ENCODE results near the gene BANK1. TPM values are rescaled to one million over a fixed set of nuclear protein-coding genes. Genes with fewer than 3 reads are reported as not detected.
A peak's percentile ranks its signal among the peaks of the same experiment; 100 is the strongest.

Gene BANK1
- total RNA-seq, 2 donors from 2014 or later: 1.6 to 2.4 TPM

GRCh38 chr4:101989551-101989950, 199.0 kb downstream of the BANK1 start:
- intact Hi-C loops (cut with DNase I): no loop called here
- DNase-seq: no peak
- ATAC-seq: no peak

GRCh38 chr4:101992446-101992845, 201.9 kb downstream of the BANK1 start:
- no peak for DNase-seq
- no peak for ATAC-seq
- intact Hi-C loops (cut with DNase I): no loop called here

DNA sequence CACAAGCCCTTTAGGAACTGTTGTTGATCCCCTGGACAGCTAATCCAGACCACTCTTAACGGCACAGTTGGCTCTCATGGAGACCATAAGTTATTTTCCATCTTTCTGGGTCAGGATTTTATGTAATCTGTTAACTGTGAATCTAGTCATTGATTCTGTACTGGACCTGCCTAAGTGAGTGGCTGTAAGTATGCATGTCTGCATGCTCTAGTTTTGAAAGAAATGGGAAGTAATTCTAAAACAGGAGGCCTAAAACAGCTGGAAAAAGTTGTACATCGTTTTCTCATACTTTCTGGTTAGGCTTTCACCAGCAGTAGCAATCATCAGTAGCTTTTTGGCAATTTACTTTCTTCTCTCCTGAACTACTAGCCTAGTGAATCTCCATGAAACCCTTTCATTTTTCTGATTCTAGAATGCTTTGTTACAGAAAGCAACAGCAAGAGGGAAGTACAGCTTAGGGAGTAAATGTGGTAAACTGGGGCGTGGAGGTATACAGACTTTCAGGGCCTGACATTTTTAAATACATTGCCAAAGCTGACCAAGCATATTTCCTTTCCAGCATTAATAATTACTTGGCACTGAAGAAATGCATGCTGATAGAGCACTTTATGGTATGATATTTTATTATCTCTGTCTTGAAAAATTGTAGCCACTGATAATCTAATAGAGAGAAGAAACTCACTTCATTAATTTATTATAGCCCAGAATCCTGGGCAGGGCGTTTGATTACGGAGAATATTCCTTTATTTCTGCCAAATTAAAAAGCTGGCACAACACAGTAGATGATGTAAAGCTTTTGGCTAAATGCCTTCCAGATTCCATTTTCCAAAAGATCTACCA, 202.7 kb downstream of the BANK1 start:
- ATAC-seq: peak; percentile 19 to 76
- intact Hi-C loops (cut with DNase I): no loop called here

GRCh38 chr4:101993842-101994775, 203.6 kb downstream of the BANK1 start:
- ATAC-seq: peak; percentile 61 to 89

More for the DNA sequence above, 202.7 kb downstream of the BANK1 start:
- DNase-seq: no peak

GRCh38 chr4:102007959-102008425, 217.5 kb downstream of the BANK1 start:
- no peak for ATAC-seq
- no peak for DNase-seq
- intact Hi-C loops (cut with DNase I): no loop called here

More at GRCh38 chr4:101993842-101994775, 203.6 kb downstream of the BANK1 start:
- DNase-seq: no peak
- intact Hi-C loops (cut with DNase I): no loop called here

DNA sequence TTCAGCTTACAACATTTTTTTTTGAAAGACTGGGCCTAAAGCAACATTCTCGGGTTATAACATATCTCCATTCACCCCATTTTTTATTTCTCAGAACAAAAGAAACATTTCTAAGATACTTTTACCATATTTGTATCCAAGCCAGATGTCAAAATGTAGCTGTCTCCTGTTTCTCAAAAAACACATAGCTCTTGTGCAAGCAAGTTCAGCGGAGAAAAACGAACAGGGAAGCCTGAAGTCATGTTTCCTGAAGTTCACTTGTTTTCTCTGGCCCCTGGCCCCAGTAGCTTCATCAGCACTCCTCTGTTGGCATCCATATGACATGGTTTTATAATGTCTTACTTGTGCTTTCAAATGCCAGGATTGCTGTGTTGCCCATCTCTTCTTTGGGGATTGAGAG, 218.2 kb downstream of the BANK1 start:
- ATAC-seq (no peak), DNase-seq (no peak)
- intact Hi-C loops (cut with DNase I): no loop called here

- ATAC-seq (no peak), DNase-seq (no peak)
- intact Hi-C loops (cut with DNase I): no loop called here
Observed at GRCh38 chr4:102022343-102022742, 231.8 kb downstream of the BANK1 start.

DNA sequence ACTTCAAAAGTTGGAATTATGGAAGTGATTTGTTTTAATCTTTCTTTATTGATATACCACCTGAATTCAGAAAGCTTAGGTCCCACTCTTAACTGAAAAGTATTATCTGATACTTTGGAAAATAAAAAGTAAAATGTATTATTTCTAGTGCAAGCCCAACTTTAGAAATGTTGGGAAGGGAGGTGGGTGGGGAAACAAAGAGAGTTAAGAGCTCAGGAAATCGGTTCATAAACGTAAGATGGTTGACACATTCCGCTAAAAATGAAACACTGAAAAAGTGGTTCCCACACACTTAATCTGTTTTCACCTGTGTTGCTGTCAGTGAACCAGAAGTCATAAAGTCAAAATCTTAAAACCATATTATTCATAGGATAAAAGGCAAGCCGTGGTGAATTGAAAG, 237.4 kb downstream of the BANK1 start:
- no peak for ATAC-seq
- intact Hi-C loops (cut with DNase I): no loop called here
- no peak for DNase-seq

DNA sequence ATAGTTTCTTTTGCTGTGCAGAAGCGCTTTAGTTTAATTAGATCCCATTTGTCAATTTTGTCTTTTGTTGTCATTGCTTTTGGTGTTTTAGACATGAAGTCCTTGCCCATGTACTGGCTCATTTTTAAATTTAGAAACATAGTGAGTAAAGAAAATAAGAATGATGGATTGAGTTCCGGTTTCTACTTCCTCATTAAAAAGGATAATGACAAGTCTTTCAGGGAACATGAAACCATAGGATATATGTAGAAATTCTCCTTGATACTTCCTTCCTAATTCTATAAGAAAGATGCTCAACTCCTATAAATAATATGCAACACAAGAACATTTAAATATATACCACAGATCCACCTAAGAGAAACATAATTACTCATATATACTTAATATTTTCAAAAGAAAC, 240.9 kb downstream of the BANK1 start:
- DNase-seq: no peak
- ATAC-seq: no peak
- intact Hi-C loops (cut with DNase I): no loop called here

DNA sequence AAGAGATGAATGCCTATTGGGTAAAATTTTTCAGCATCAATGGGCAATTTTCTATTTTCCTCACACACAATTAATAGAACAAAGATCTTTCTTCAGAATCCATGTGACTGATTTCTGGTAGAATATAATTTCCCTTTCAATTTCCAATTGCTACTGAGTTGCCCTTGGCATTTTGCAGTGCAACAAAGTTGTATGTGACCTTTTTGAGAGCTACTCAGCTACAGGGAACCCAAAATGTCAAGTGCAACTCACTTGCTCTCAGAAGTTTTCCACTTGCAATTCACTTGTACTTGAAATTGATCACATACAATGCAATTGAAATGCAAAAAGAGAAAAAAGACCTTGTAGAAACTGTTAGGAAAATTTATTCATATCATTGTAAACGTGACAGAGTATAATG, 245.5 kb downstream of the BANK1 start:
- intact Hi-C loops (cut with DNase I): no loop called here

GRCh38 chr4:102036619-102037376, 246.3 kb downstream of the BANK1 start:
- no peak for ATAC-seq
- no peak for DNase-seq

More for the DNA sequence above, 245.5 kb downstream of the BANK1 start:
- ATAC-seq (no peak), DNase-seq (no peak)

GRCh38 chr4:102037566-102037965, 247.0 kb downstream of the BANK1 start:
- DNase-seq (no peak), ATAC-seq (peak in 1 of 2 donors; percentile 44)
- intact Hi-C loops (cut with DNase I): no loop called here

More at GRCh38 chr4:102036619-102037376, 246.3 kb downstream of the BANK1 start:
- intact Hi-C loops (cut with DNase I): no loop called here

GRCh38 chr4:102042871-102043802, 252.6 kb downstream of the BANK1 start:
- ATAC-seq (no peak), DNase-seq (no peak)
- intact Hi-C loops (cut with DNase I): no loop called here

DNA sequence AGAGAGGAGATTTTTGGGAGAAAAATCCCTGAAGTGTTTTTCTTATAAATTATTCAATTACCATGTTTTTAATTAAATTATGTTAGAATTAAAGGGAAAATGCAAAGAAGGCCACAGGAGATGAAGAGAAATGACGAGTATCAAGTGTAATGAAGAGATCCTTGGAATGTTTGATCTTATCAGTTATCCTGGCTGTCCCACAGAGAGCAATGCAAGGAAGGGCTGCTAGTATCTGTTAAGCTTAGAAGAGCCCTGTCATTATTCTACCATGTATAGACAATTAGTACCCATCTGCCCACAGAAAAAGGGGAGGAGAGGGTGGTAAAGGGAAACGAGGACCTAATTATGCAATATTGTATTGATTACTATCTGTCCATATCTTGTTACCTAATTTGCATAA, 257.1 kb downstream of the BANK1 start:
- intact Hi-C loops (cut with DNase I): no loop called here
- ATAC-seq (no peak), DNase-seq (no peak)

- ATAC-seq (no peak), DNase-seq (no peak)
- intact Hi-C loops (cut with DNase I): no loop called here
Observed at GRCh38 chr4:102055805-102056204, 265.3 kb downstream of the BANK1 start.

DNA sequence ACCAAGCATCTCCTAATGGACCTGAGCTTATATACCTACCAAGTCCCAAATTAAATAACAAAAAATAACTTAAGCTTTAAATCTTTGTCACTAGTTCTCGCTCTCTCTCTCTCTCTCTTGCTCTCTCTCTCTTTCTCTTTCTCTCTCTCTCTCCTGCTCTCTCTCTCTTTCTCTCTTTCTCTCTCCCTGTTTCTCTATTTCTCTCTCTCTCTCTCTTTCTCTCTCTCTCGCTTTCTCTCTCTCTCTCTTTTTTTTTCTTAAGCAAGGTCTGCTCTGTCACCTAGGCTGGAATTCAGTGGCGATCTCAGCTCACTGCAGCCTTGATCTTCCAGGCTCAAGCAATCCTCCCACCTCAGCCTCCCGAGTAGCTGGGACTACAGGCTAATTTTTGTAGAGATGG, 266.6 kb downstream of the BANK1 start:
- intact Hi-C loops (cut with DNase I): no loop called here
- ATAC-seq: no peak
- DNase-seq: no peak

DNA sequence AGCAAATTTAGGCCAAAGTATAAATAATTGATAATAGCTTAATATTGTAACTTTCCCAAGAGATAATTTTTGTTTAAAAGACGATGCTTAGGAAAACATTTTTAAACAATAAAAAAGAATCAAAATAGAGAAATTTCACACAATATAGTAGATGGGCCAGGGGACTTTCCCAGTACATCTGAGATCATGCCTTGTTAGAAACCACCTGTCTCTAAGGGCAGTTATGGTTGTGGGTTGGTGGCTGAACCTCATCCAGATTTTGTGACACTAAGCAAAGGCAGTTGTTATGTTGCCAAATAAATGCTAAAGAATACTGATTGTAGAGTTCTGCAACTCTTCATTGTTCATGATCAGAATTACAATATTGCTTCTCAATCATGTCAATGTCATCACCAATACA, 270.6 kb downstream of the BANK1 start:
- no peak for DNase-seq
- intact Hi-C loops (cut with DNase I): no loop called here
- ATAC-seq: no peak

DNA sequence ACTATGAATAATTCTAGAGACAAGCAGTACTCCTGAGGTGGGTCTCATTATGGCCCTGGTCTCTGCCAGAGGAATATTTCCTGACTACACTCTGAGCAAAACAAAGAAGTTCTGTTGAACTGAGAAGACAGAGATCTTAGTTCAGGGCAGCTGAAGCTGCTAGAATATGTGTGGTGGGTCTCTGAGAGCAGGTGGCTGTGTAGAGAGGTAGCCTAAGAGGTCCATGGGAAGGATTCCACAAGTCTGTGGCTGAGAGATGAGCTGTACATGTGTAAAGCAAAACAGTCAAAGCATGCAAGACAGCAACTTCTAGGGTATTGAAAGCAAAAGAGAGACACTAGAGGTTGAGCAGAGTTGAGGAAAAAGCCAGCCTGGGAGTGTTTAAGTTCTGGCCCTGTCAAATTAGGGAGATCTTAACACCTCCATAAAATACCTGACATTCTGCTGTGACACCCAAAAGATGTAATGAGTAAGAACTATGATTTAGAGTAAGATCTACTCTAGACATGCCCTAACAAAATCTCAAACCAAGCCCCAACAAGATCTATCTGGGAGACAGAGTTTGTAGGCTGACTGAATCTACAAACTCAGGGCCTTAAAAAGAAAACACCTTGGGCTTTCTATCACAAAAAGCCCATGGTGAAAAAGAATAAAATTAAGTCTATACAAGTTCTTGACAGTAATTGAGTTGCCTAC, 274.4 kb downstream of the BANK1 start:
- intact Hi-C loops (cut with DNase I): no loop called here
- no peak for DNase-seq
- ATAC-seq: no peak

Data from left cardiac atrium (tissue), 4 donors.